ENCODE results near the gene CPZ. TPM values are rescaled to one million over a fixed set of nuclear protein-coding genes. Genes with fewer than 3 reads are reported as not detected.
"Not testable (repeated sequence)": the region's sequence is repeated elsewhere in the genome, so short reads cannot be mapped to it uniquely, and the experiment has no call there.

The CPZ gene
- total RNA-seq, 1 donor from 2014 or later: 0.67 TPM

GRCh38 chr4:8570201-8570600 is 22.4 kb upstream of the CPZ start:
- H3K27me3 ChIP-seq (ENCODE audit: control insufficient read depth, insufficient read depth, low read length): peaks cover 2% of the 10 kb centered on the region
- no peak for DNase-seq (ENCODE audit: low read depth)
- H3K36me3 ChIP-seq (ENCODE audit: control insufficient read depth, insufficient read depth, low read length): no peaks in the 10 kb centered on the region
- no peak for TF ChIP-seq CTCF (IDR thresholded peaks at IDR 0.05; ENCODE audit: insufficient read depth, low read length, poor library complexity, severe bottlenecking)
- no peak overlapping the region for H3K4me3 ChIP-seq (ENCODE audit: low read depth, low read length)

GRCh38 chr4:8571702-8572685 is 20.6 kb upstream of the CPZ start:
- Histone ChIP-seq H3K4me3 (ENCODE audit: low read depth, low read length) (no peak overlapping the region), H3K36me3 (ENCODE audit: control insufficient read depth, insufficient read depth, low read length) (no peaks in the 10 kb centered on the region), H3K27me3 (ENCODE audit: control insufficient read depth, insufficient read depth, low read length) (no peaks in the 10 kb centered on the region)
- no peak for DNase-seq (ENCODE audit: low read depth)
- no peak for TF ChIP-seq CTCF (IDR thresholded peaks at IDR 0.05; ENCODE audit: insufficient read depth, low read length, poor library complexity, severe bottlenecking)

- TF ChIP-seq CTCF (IDR thresholded peaks at IDR 0.05; ENCODE audit: insufficient read depth, low read length, poor library complexity, severe bottlenecking): no peak
- H3K36me3 ChIP-seq (ENCODE audit: control insufficient read depth, insufficient read depth, low read length): no peaks in the 10 kb centered on the region
- DNase-seq (ENCODE audit: low read depth): no peak
- H3K27me3 ChIP-seq (ENCODE audit: control insufficient read depth, insufficient read depth, low read length): peaks cover 3% of the 10 kb centered on the region
- H3K4me3 ChIP-seq (ENCODE audit: low read depth, low read length): no peak overlapping the region
These were observed 19.3 kb upstream of the CPZ start for GRCh38 chr4:8573266-8573665.

- DNase-seq (ENCODE audit: low read depth): no peak
- H3K27me3 ChIP-seq (ENCODE audit: control insufficient read depth, insufficient read depth, low read length): peaks cover 16% of the 10 kb centered on the region
- no peak for TF ChIP-seq CTCF (IDR thresholded peaks at IDR 0.05; ENCODE audit: insufficient read depth, low read length, poor library complexity, severe bottlenecking)
- H3K36me3 ChIP-seq (ENCODE audit: control insufficient read depth, insufficient read depth, low read length): no peaks in the 10 kb centered on the region
- H3K4me3 ChIP-seq (ENCODE audit: low read depth, low read length): no peak overlapping the region
These were observed 17.7 kb upstream of the CPZ start for GRCh38 chr4:8574796-8575370.

- H3K27me3 ChIP-seq (ENCODE audit: control insufficient read depth, insufficient read depth, low read length): peaks cover 20% of the 10 kb centered on the region
- H3K36me3 ChIP-seq (ENCODE audit: control insufficient read depth, insufficient read depth, low read length): no peaks in the 10 kb centered on the region
- H3K4me3 ChIP-seq (ENCODE audit: low read depth, low read length): no peak overlapping the region
- DNase-seq (ENCODE audit: low read depth): no peak
- no peak for TF ChIP-seq CTCF (IDR thresholded peaks at IDR 0.05; ENCODE audit: insufficient read depth, low read length, poor library complexity, severe bottlenecking)
These were observed 17.1 kb upstream of the CPZ start for GRCh38 chr4:8575457-8575856.

- not testable (repeated sequence) for H3K36me3 ChIP-seq (ENCODE audit: control insufficient read depth, insufficient read depth, low read length); DNase-seq (ENCODE audit: low read depth); H3K4me3 ChIP-seq (ENCODE audit: low read depth, low read length)
- peaks cover 31% of the 10 kb centered on the region for H3K27me3 ChIP-seq (ENCODE audit: control insufficient read depth, insufficient read depth, low read length)
These were observed 16.0 kb upstream of the CPZ start for GRCh38 chr4:8576591-8576990.
